ENCODE results near the gene ZFP90.
A peak's percentile ranks its signal among the peaks of the same experiment; 100 is the strongest.

Gene ZFP90

GRCh38 chr16:68590201-68590994 is 51.3 kb downstream of the ZFP90 start:
- peak; percentile 86 for DNase-seq

DNA sequence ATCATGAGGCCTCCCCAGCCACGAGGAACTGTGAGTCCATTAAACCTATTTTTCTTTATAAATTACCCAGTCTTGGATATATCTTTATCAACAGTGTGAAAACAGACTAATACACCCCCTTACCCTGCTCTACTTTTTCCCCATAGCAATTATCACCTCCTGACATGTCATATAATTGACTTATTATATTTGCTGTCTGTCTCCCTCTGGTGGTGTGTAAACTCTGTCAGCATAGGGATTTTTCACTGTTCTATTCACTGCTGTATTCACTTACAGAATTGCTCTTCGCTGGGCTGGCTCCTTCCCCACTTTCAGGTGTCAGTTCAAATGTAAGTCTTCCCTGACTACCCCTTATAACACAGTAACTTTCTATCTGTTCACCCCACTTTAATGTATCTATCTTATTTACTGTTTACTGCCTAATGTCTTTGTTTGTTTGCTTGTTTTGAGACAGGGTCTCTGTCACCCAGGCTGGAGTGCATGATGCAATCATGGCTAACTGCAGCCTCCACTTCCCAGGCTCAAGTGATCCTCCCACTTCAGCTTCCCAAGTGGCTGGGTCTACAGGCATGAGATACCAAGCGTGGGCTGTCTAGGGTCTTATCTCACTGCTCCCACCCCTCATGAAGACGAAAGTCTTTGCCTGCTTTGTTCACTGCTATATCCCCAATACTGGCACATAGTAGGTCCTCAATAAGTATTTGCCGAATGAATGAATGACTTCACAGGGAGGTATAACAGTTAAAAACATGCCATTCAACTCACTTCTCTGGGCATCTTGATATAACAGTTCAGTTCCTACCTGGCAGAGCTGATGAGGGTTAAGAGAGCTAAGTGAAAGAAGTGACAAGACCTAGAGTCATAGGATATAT is 53.6 kb downstream of the ZFP90 start:
- DNase-seq, result no peak

- no peak for DNase-seq
Measured at GRCh38 chr16:68596266-68596665, 57.2 kb downstream of the ZFP90 start.

DNA sequence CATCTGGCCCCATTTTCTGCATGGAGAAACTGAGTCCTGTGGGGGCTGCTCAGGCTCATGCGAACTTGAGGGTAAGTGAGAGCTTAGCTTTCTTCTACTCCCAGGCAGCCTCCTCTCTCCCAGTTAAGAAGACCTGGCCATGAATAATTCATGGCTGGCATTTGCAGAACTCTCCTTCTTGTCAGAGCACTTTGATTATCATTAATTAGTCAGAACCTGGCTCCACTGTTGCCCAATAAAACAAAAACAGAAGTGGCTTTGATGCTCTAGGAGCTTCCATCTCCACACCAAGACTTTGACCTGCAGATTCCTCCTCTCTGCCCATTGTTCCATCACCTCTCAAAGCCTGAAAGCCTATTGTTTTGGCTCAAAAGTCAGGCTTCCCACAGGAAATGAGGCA is 60.5 kb downstream of the ZFP90 start:
- DNase-seq, result no peak

DNA sequence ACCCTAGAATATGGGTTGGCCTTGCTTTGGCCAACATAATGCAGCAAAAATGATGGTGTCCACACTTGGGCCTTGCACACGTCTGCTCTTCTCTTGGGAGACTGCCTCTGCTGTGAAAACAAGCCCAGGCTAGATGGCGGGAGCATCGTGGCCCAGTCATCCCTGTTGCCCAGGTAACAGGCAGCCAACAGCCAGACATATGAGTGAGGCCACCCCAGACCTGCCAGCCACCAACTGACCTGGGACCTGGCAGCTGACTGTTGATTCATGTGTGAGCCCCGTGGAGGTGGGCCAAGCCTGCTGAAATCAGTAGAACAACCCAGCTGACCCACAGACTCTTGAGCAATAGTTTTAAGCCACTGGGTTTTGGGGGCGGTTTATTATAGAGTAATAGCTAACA is 66.7 kb downstream of the ZFP90 start:
- no peak for DNase-seq

GRCh38 chr16:68607443-68607842 is 68.4 kb downstream of the ZFP90 start:
- no peak for DNase-seq

GRCh38 chr16:68608330-68608729 is 69.2 kb downstream of the ZFP90 start:
- no peak for DNase-seq

DNA sequence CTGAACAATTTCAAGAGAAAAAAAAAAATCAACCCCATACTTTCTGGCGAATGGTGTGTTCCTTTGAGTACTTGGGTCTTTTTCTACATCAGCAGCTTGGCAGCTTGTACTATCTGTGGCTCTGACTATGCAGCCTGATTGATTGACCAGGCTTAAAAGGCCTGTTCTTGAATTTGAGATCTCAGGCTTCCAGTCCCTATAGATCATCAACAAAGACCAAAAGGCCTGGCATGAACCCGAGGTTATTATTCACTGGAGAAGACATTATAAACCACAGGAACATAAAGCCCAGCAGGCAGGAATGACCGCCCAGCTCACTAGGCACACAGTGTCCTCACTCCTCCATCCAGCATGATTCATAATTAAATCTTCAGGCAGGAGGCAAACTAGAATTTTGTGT is 73.9 kb downstream of the ZFP90 start:
- DNase-seq, result no peak

DNA sequence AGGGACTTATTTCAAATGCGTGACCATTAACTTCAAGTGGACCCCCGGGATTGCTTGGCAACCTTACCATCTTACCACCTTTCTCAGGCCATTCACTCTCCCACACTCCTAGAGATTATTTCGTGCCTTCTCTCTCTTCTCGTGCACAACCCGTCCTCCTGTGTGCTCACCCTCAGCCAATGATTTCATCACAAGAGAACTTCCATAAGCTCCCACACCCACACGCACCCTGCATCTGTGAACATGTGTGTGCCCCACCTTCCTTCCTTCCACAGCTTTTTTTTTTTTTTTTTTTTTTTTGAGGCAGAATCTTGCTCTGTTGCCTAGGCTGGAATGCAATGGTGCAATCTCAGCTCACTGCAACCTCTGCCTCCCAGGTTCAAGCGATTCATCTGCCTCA is 78.6 kb downstream of the ZFP90 start:
- no peak for DNase-seq

Data from stimulated activated CD8-positive, alpha-beta memory T cell treated with anti-CD3 and anti-CD28 coated beads, Interleukin-4, amount 100 ng/mL, for 48 hours (primary cell).